ENCODE results near the gene SPINK2. TPM values are rescaled to one million over a fixed set of nuclear protein-coding genes. Genes with fewer than 3 reads are reported as not detected.

The SPINK2 gene
- total and polyA plus RNA-seq, 2 of the 13 experiments (the other 11 are each of a cell fraction or from before 2014, with no cell fraction given): not detected

GRCh38 chr4:56799824-56800756 lies 21.4 kb downstream of the SPINK2 start (continued):
- TF ChIP-seq ARID5B (CRISPR knock-in tag; IDR thresholded peaks at IDR 0.05) (0 out of 2 replicates have a peak, but pooled peaks have one; percentile 31), RBM22 (optimal IDR thresholded peaks at IDR 0.05; ENCODE audit: low read length) (no peak), CHCHD3 (CRISPR knock-in tag; IDR thresholded peaks at IDR 0.05) (no peak), ZNF800 (CRISPR knock-in tag; IDR thresholded peaks at IDR 0.05) (no peak), HOXA5 (CRISPR knock-in tag; IDR thresholded peaks at IDR 0.05) (0 out of 2 replicates have a peak, but pooled peaks have one; percentile 52), TBX2 (CRISPR knock-in tag; IDR thresholded peaks at IDR 0.05; ENCODE audit: borderline replicate concordance) (0 out of 2 replicates have a peak, but pooled peaks have one; percentile 14), NONO (IDR thresholded peaks at IDR 0.05) (no peak), NONO (CRISPR knock-in tag; conservative IDR thresholded peaks at IDR 0.05) (0 out of 2 replicates have a peak, but pooled peaks have one; percentile 37), ZNF644 (CRISPR knock-in tag; IDR thresholded peaks at IDR 0.05; ENCODE audit: low read depth) (0 out of 2 replicates have a peak, but pooled peaks have one; percentile 8), GMEB2 (CRISPR knock-in tag; IDR thresholded peaks at IDR 0.05; ENCODE audit: low read depth) (no peak), ZNF746 (CRISPR knock-in tag; IDR thresholded peaks at IDR 0.05) (no peak), BHLHE40 (IDR thresholded peaks at IDR 0.05; ENCODE audit: low read length) (no peak), TEAD3 (CRISPR knock-in tag; optimal IDR thresholded peaks at IDR 0.05; ENCODE audit: borderline replicate concordance) (peak; percentile 58), ZNF430 (CRISPR knock-in tag; IDR thresholded peaks at IDR 0.05) (no peak), RELA (CRISPR knock-in tag; IDR thresholded peaks at IDR 0.05) (0 out of 2 replicates have a peak, but pooled peaks have one; percentile 37), ZNF280D (CRISPR knock-in tag; IDR thresholded peaks at IDR 0.05) (no peak), PLSCR1 (CRISPR knock-in tag; IDR thresholded peaks at IDR 0.05; ENCODE audit: borderline replicate concordance) (no peak)
